NCI-H2171 (cell line): ENCODE data around the gene NATD1.

Source experiments
- DNase-seq: peaks from one replicate; lab custom pipeline; 2025; lab: John Stamatoyannopoulos, UW

Gene NATD1

GRCh38 chr17:21217346-21217745 lies 35.9 kb downstream of the NATD1 start:
- no peak for DNase-seq

- DNase-seq: no peak
These were observed 37.3 kb downstream of the NATD1 start for GRCh38 chr17:21215935-21216334.

GRCh38 chr17:21214777-21215541 lies 38.3 kb downstream of the NATD1 start:
- DNase-seq: no peak

GRCh38 chr17:21214015-21214776 lies 39.0 kb downstream of the NATD1 start, which contains the start of gene TMEM11:
TSS of gene TMEM11 (minus strand) at chr17:21214161. CDS start at chr17:21214152, 9 bp downstream.
- peak; percentile 92 for DNase-seq

GRCh38 chr17:21213638-21214014 lies 39.6 kb downstream of the NATD1 start:
- peak; percentile 16 for DNase-seq

- DNase-seq: no peak
These were observed 40.2 kb downstream of the NATD1 start for GRCh38 chr17:21212826-21213637.

- DNase-seq: no peak
These were observed 41.3 kb downstream of the NATD1 start for GRCh38 chr17:21211825-21212479.

GRCh38 chr17:21210411-21211076 lies 42.7 kb downstream of the NATD1 start:
- DNase-seq: peak; percentile 86

- DNase-seq: peak; percentile 53
These were observed 43.6 kb downstream of the NATD1 start for GRCh38 chr17:21209511-21210175.

- no peak for DNase-seq
These were observed 44.9 kb downstream of the NATD1 start for GRCh38 chr17:21208352-21208751.

GRCh38 chr17:21204935-21205334 lies 48.3 kb downstream of the NATD1 start:
- DNase-seq: no peak

GRCh38 chr17:21202512-21202911 lies 50.7 kb downstream of the NATD1 start:
- no peak for DNase-seq

GRCh38 chr17:21201874-21202273 lies 51.3 kb downstream of the NATD1 start:
- no peak for DNase-seq

GRCh38 chr17:21201298-21201595 lies 52.0 kb downstream of the NATD1 start:
- no peak for DNase-seq

- DNase-seq: no peak
These were observed 52.5 kb downstream of the NATD1 start for GRCh38 chr17:21200590-21201297.

GRCh38 chr17:21199856-21200255 lies 53.4 kb downstream of the NATD1 start:
- DNase-seq: no peak

- no peak for DNase-seq
These were observed 53.9 kb downstream of the NATD1 start for GRCh38 chr17:21199311-21199710.

- DNase-seq: no peak
These were observed 54.8 kb downstream of the NATD1 start for GRCh38 chr17:21198411-21198810.

- DNase-seq: no peak
These were observed 57.1 kb downstream of the NATD1 start for GRCh38 chr17:21196126-21196525.

GRCh38 chr17:21194703-21195102 lies 58.5 kb downstream of the NATD1 start:
- DNase-seq: peak; percentile 53
